GM18951 (cell line): ENCODE data around the gene HOXC5.

Experiments used
- POLR2A ChIP-seq: IDR thresholded peaks from 4 replicates; pipeline ENCODE4 v1.6.1; 2011; ENCODE audit warnings: mild to moderate bottlenecking; ENCODE audit not compliant: insufficient read length, insufficient read depth; ENCODE audit errors: extremely low read depth
- in situ Hi-C: fragments of 300-500 bp; cut with MboI; formaldehyde crosslinking; loops from one replicate; pipeline ENCODE4 v1.12.0; 2022; ENCODE audit warnings: low sequenced_read_pairs, mixed read lengths, inconsistent platforms; ENCODE audit not compliant: unreplicated experiment

Gene HOXC5

GRCh38 chr12:54082397-54082892 lies 49.6 kb downstream of the HOXC5 start:
- TF ChIP-seq POLR2A: no peak
- in situ Hi-C loops: no loop called here
